Endothelial cell of umbilical vein (primary cell): ENCODE data around the gene EN2. TPM values are rescaled to one million over a fixed set of nuclear protein-coding genes. Genes with fewer than 3 reads are reported as not detected.

Experiments used
- BruUV-seq: library from RNA; stranded (reverse); fragments of 400-500 nt; replicated peaks from 2 replicates; lab custom pipeline; 2021; lab: Mats Ljungman, UMichigan
- CTCF ChIA-PET: fragments of 300-600, 350-600 bp; sonication (Branson Sonifier 250); formaldehyde crosslinking; loops from one replicate; lab custom pipeline; 2021; ENCODE audit warnings: antibody characterized with exemption, inconsistent platforms; lab: Charles Lee
- POLR2A ChIA-PET: fragments of 300-600, 350-600 bp; sonication (Branson Sonifier 250); formaldehyde crosslinking; loops from one replicate; lab custom pipeline; 2021; ENCODE audit warnings: antibody characterized with exemption, inconsistent platforms; lab: Charles Lee
- DNase-seq: peaks from one replicate; pipeline ENCODE4 v3.0.0-alpha.2; 2011; ENCODE audit warnings: low read depth, low spot score
- FAIRE-seq: peaks from 2 replicates; lab custom pipeline; 2011; peaks lifted over from hg19 to GRCh38; lab: Jason Lieb, UNC
- H2AFZ ChIP-seq: 2 replicates; pipeline ENCODE4 v1.6.0; 2012; ENCODE audit warnings: low read depth, low read length, control low read depth, inconsistent platforms
- H3K27ac ChIP-seq: 2 replicates; pipeline ENCODE4 v1.5.1; 2011; ENCODE audit warnings: low read depth, mild to moderate bottlenecking, control low read depth, low read length, moderate library complexity; ENCODE audit not compliant: insufficient read depth
- H3K27me3 ChIP-seq, 2 experiments: 2 replicates each; pipeline versions ENCODE4 v1.6.0 to v1.6.1; 2011; ENCODE audit warnings: low read length in 2 of 2, mixed read lengths in 1 of 2; ENCODE audit not compliant: control insufficient read depth in 2 of 2, insufficient read depth in 2 of 2
- H3K36me3 ChIP-seq, 2 experiments: 2 replicates in 1 of 2; 3 replicates in 1 of 2; pipeline ENCODE4 v1.5.1; 2011; ENCODE audit warnings: low read length in 2 of 2, mild to moderate bottlenecking in 1 of 2, moderate library complexity in 1 of 2; ENCODE audit not compliant: control insufficient read depth in 2 of 2, insufficient read depth in 2 of 2; ENCODE audit errors: extremely low read depth in 1 of 2
- H3K4me1 ChIP-seq: 3 replicates; pipeline ENCODE4 v1.5.1; 2011; ENCODE audit warnings: mild to moderate bottlenecking, low read length; ENCODE audit not compliant: control insufficient read depth, insufficient read depth; ENCODE audit errors: extremely low read depth
- H3K4me2 ChIP-seq: 2 replicates; pipeline ENCODE4 v1.6.1; 2011; ENCODE audit warnings: low read length, control low read depth, mixed read lengths; ENCODE audit not compliant: insufficient read depth
- H3K4me3 ChIP-seq, 3 experiments: fragments of 200-600 bp in 1 of 3; sonication (generic), shearing (Covaris generic) in 1 of 3; replicated peaks in 1 of 3; 2 replicates each; pipeline ENCODE4 v1.5.1; 2011 to 2016; ENCODE audit warnings: control low read depth in 3 of 3, low read length in 3 of 3, mild to moderate bottlenecking in 2 of 3, inconsistent platforms in 1 of 3, low read depth in 1 of 3, moderate library complexity in 1 of 3; ENCODE audit not compliant: insufficient read depth in 1 of 3
- H3K79me2 ChIP-seq: 2 replicates; pipeline ENCODE4 v1.6.0; 2012; ENCODE audit warnings: low read length, inconsistent platforms; ENCODE audit not compliant: control insufficient read depth, insufficient read depth
- H3K9ac ChIP-seq: replicated peaks from 2 replicates; pipeline ENCODE3; 2011; ENCODE audit warnings: low read length, control low read depth; ENCODE audit not compliant: insufficient read depth; ENCODE audit errors: extremely low read depth
- H3K9me1 ChIP-seq: replicated peaks from 3 replicates; pipeline ENCODE4 v1.6.0; 2011; ENCODE audit warnings: mild to moderate bottlenecking, low read length; ENCODE audit not compliant: control insufficient read depth, insufficient read depth; ENCODE audit errors: extremely low read depth
- H3K9me3 ChIP-seq: replicated peaks from 2 replicates; pipeline ENCODE4 v1.5.1; 2012; ENCODE audit warnings: low read length, inconsistent platforms; ENCODE audit not compliant: control insufficient read depth, insufficient read depth
- H4K20me1 ChIP-seq: replicated peaks from 2 replicates; pipeline ENCODE3; 2011; ENCODE audit warnings: mild to moderate bottlenecking, low read length; ENCODE audit not compliant: control insufficient read depth, insufficient read depth; ENCODE audit errors: extremely low read depth
- CTCF ChIP-seq, 2 donors: IDR thresholded peaks; 1 replicate in 1 of 2; 2 replicates in 1 of 2; pipeline ENCODE4 v1.5.1; 2011; ENCODE audit warnings: low read length in 2 of 2, mild to moderate bottlenecking in 2 of 2, moderate library complexity in 2 of 2, control low read depth in 1 of 2, inconsistent platforms in 1 of 2, low read depth in 1 of 2; ENCODE audit not compliant: insufficient read depth in 1 of 2; ENCODE audit errors: extremely low read depth in 1 of 2
- EZH2 ChIP-seq: IDR thresholded peaks from 2 replicates; pipeline ENCODE4 v1.6.1; 2012; ENCODE audit warnings: borderline replicate concordance, low read depth, mild to moderate bottlenecking, moderate library complexity, low read length, inconsistent platforms; ENCODE audit not compliant: severe bottlenecking
- FOS ChIP-seq: IDR thresholded peaks from 2 replicates; pipeline ENCODE4 v1.6.1; 2011; ENCODE audit warnings: mild to moderate bottlenecking, low read length, moderate library complexity, borderline replicate concordance; ENCODE audit not compliant: insufficient read depth
- GATA2 ChIP-seq: IDR thresholded peaks from 2 replicates; pipeline ENCODE4 v1.7.0; 2011; ENCODE audit warnings: low read depth, mild to moderate bottlenecking, moderate library complexity, mixed read lengths, low read length; ENCODE audit not compliant: insufficient read length, insufficient read depth
- JUN ChIP-seq: IDR thresholded peaks from 2 replicates; pipeline ENCODE4 v1.6.1; 2011; ENCODE audit warnings: borderline replicate concordance, low read depth; ENCODE audit not compliant: insufficient read length, insufficient read depth
- MAX ChIP-seq: IDR thresholded peaks from 2 replicates; pipeline ENCODE4 v1.6.1; 2011; ENCODE audit not compliant: insufficient read depth, insufficient read length
- MYC ChIP-seq: IDR thresholded peaks from one replicate; pipeline ENCODE4 v1.6.1; 2011; ENCODE audit warnings: mild to moderate bottlenecking, low read depth, low read length
- POLR2A ChIP-seq: IDR thresholded peaks from 2 replicates; pipeline ENCODE4 v1.6.1; 2012; ENCODE audit warnings: low read depth, mild to moderate bottlenecking, control low read depth, low read length
- POLR2AphosphoS5 ChIP-seq: IDR thresholded peaks from 2 replicates; pipeline ENCODE4 v1.6.1; 2012; ENCODE audit warnings: low read depth, mild to moderate bottlenecking, control low read depth, low read length, moderate library complexity; ENCODE audit not compliant: insufficient read depth
- dilution Hi-C: fragments of 300-500 bp; cut with MboI; formaldehyde crosslinking; loops from one replicate; pipeline ENCODE4 v1.15.0; 2019; ENCODE audit warnings: low sequenced_read_pairs; ENCODE audit not compliant: extremely low pct_ligation_motif_present
- intact Hi-C: fragments of 100-400 bp; cut with micrococcal nuclease; formaldehyde crosslinking; loops from one replicate; pipeline ENCODE4 v1.10.0; 2022
- polyA plus RNA-seq, 4 experiments: library from polyadenylated mRNA; depleted of rRNA in 3 of 4; stranded (reverse) in 3 of 4; unstranded in 1 of 4; fragments of >200 nt; gene quantifications; 2 replicates each; pipeline versions ENCODE4 v1.2.1 to v1.2.3, GENCODE V29; 2011 to 2012; ENCODE audit warnings: missing spikeins in 1 of 4
- total RNA-seq: library from RNA; stranded (reverse); gene quantifications from 2 replicates; pipeline ENCODE4 v1.2.3, GENCODE V29; 2021

EN2 gene
- total and polyA plus RNA-seq, 2 donors (not counting 3 experiments of a cell fraction or from before 2014, with no cell fraction given), result not detected

GRCh38 chr7:155423337-155424285 lies 34.3 kb upstream of the EN2 start:
- no peak overlapping the region for H3K27ac ChIP-seq
- no peaks in the 10 kb centered on the region for H3K27me3 ChIP-seq
- dilution Hi-C loops, result no loop called here
- no peaks in the 10 kb centered on the region for H4K20me1 ChIP-seq
- intact Hi-C loops, result no loop called here
- no peak overlapping the region for H3K9ac ChIP-seq
- no peak for TF ChIP-seq POLR2A
- no peak for TF ChIP-seq EZH2
- TF ChIP-seq POLR2AphosphoS5, result no peak
- TF ChIP-seq CTCF (IDR thresholded peaks at IDR 0.05; ENCODE audit: extremely low read depth in 1 of 2, insufficient read depth in 1 of 2, low read depth in 1 of 2, low read length in 2 of 2), result no peak
- no peak for TF ChIP-seq MAX
- no peak for TF ChIP-seq MYC
- no peak for TF ChIP-seq GATA2
- no peak for TF ChIP-seq JUN
- TF ChIP-seq FOS, result no peak
- BruUV-seq, result no TSS peak
- CTCF ChIA-PET, result no interaction called here
- FAIRE-seq (no peak), DNase-seq (no peak)
- POLR2A ChIA-PET, result no interaction called here
- H3K4me3 ChIP-seq, result no peak overlapping the region
- H3K4me2 ChIP-seq, result no peak overlapping the region
- no peaks in the 10 kb centered on the region for H3K79me2 ChIP-seq
- H2AFZ ChIP-seq, result no peak overlapping the region
- H3K36me3 ChIP-seq, result no peaks in the 10 kb centered on the region
- H3K9me1 ChIP-seq, result no peaks in the 10 kb centered on the region
- H3K9me3 ChIP-seq, result no peaks in the 10 kb centered on the region
- no peaks in the 10 kb centered on the region for H3K4me1 ChIP-seq
